ENCODE results near the gene ENKUR. TPM values are rescaled to one million over a fixed set of nuclear protein-coding genes. Genes with fewer than 3 reads are reported as not detected.
"Not testable (repeated sequence)": the region's sequence is repeated elsewhere in the genome, so short reads cannot be mapped to it uniquely, and the experiment has no call there.

ENKUR gene
- polyA plus RNA-seq, 3 donors: 0.01 to 0.16 TPM; not detected in 1

- 69 to 78% (median 74%) methylated on average over 3 of the region's 3 CpGs for WGBS, 3 donors
- H3K27ac ChIP-seq (ENCODE audit: low read depth, low read length): no peak overlapping the region
Measured at GRCh38 chr10:24983946-24984345, 32.0 kb downstream of the ENKUR start.

- H3K27ac ChIP-seq (ENCODE audit: low read depth, low read length): no peak overlapping the region
- 96 to 97% (median 97%) methylated on average over 4 of the region's 4 CpGs for WGBS, 3 donors
Measured at GRCh38 chr10:24983130-24983529, 32.8 kb downstream of the ENKUR start.

GRCh38 chr10:24982319-24983112 lies 33.4 kb downstream of the ENKUR start:
- 89 to 100% (median 90%) methylated on average over 1 of the region's 1 CpG for WGBS, 3 donors
- no peak overlapping the region for H3K27ac ChIP-seq (ENCODE audit: low read depth, low read length)

GRCh38 chr10:24981161-24981710 lies 34.7 kb downstream of the ENKUR start:
- WGBS, 3 donors: 80 to 87% (median 85%) methylated on average over 5 of the region's 5 CpGs
- H3K27ac ChIP-seq (ENCODE audit: low read depth, low read length): no peak overlapping the region

- 92 to 95% (median 94%) methylated on average over 4 of the region's 4 CpGs for WGBS, 3 donors
Measured at GRCh38 chr10:24979685-24980084, 36.3 kb downstream of the ENKUR start.

GRCh38 chr10:24974976-24975375 lies 41.0 kb downstream of the ENKUR start:
- 22 to 49% (median 29%) methylated on average over 2 of the region's 2 CpGs for whole genome bisulfite sequencing, 3 donors

More at GRCh38 chr10:24979685-24980084, 36.3 kb downstream of the ENKUR start:
- H3K27ac ChIP-seq (ENCODE audit: low read depth, low read length): no peak overlapping the region

GRCh38 chr10:24973163-24973562 lies 42.8 kb downstream of the ENKUR start:
- no peak overlapping the region for H3K27ac ChIP-seq (ENCODE audit: low read depth, low read length)
- WGBS, 3 donors: 73 to 87% (median 81%) methylated on average over 5 of the region's 5 CpGs

More at GRCh38 chr10:24974976-24975375, 41.0 kb downstream of the ENKUR start:
- H3K27ac ChIP-seq (ENCODE audit: low read depth, low read length): no peak overlapping the region

- H3K27ac ChIP-seq (ENCODE audit: low read depth, low read length): no peak overlapping the region
Measured at GRCh38 chr10:24971374-24971773, 44.6 kb downstream of the ENKUR start.

- H3K27ac ChIP-seq (ENCODE audit: low read depth, low read length): no peak overlapping the region
- 49 to 60% (median 55%) methylated on average over 2 of the region's 2 CpGs for WGBS, 3 donors
Measured at GRCh38 chr10:24969841-24970281, 46.1 kb downstream of the ENKUR start.

GRCh38 chr10:24968951-24969350 lies 47.0 kb downstream of the ENKUR start:
- WGBS, 3 donors: 87 to 94% (median 92%) methylated on average over 11 of the region's 11 CpGs
- H3K27ac ChIP-seq (ENCODE audit: low read depth, low read length): not testable (repeated sequence)

GRCh38 chr10:24968349-24968748 lies 47.6 kb downstream of the ENKUR start:
- 93 to 94% (median 94%) methylated on average over 7 of the region's 7 CpGs for WGBS, 3 donors
- H3K27ac ChIP-seq (ENCODE audit: low read depth, low read length): no peak overlapping the region

GRCh38 chr10:24966962-24967481 lies 48.9 kb downstream of the ENKUR start:
- 68 to 96% (median 93%) methylated on average over 5 of the region's 5 CpGs for WGBS, 3 donors
- H3K27ac ChIP-seq (ENCODE audit: low read depth, low read length): no peak overlapping the region

GRCh38 chr10:24965051-24965450 lies 50.9 kb downstream of the ENKUR start:
- WGBS, 3 donors: 79 to 86% (median 84%) methylated on average over 3 of the region's 3 CpGs
- no peak overlapping the region for H3K27ac ChIP-seq (ENCODE audit: low read depth, low read length)

GRCh38 chr10:24963521-24964041 lies 52.4 kb downstream of the ENKUR start:
- WGBS, 3 donors: 59 to 72% (median 64%) methylated on average over 5 of the region's 5 CpGs
- H3K27ac ChIP-seq (ENCODE audit: low read depth, low read length): no peak overlapping the region

GRCh38 chr10:24962995-24963394 lies 53.0 kb downstream of the ENKUR start:
- WGBS, 3 donors: 40 to 88% (median 81%) methylated on average over 3 of the region's 3 CpGs
- no peak overlapping the region for H3K27ac ChIP-seq (ENCODE audit: low read depth, low read length)

GRCh38 chr10:24961582-24961981 lies 54.4 kb downstream of the ENKUR start:
- no peak overlapping the region for H3K27ac ChIP-seq (ENCODE audit: low read depth, low read length)
- WGBS, 3 donors: 93 to 98% (median 96%) methylated on average over 4 of the region's 4 CpGs

GRCh38 chr10:24959382-24959730 lies 56.6 kb downstream of the ENKUR start:
- no peak overlapping the region for H3K27ac ChIP-seq (ENCODE audit: low read depth, low read length)
- 42 to 70% (median 59%) methylated on average over 3 of the region's 3 CpGs for WGBS, 3 donors

- WGBS, 3 donors: 45 to 64% (median 50%) methylated on average over 5 of the region's 5 CpGs
- no peak overlapping the region for H3K27ac ChIP-seq (ENCODE audit: low read depth, low read length)
Measured at GRCh38 chr10:24958721-24959381, 57.1 kb downstream of the ENKUR start.

- no peak overlapping the region for H3K27ac ChIP-seq (ENCODE audit: low read depth, low read length)
- 62 to 67% (median 66%) methylated on average over 4 of the region's 4 CpGs for WGBS, 3 donors
Measured at GRCh38 chr10:24958091-24958720, 57.8 kb downstream of the ENKUR start.

All from adipose tissue (tissue), 3 donors.